DLD1 (cell line): Measurements from ENCODE around the gene JSRP1.

Experiments used
- in situ Hi-C: cut with HindIII; loops from 2 replicates; pipeline ENCODE4 v1.10.0; 2017; ENCODE audit warnings: low sequenced_read_pairs

JSRP1 gene

GRCh38 chr19:2266183-2266993 lies 10.2 kb upstream of the JSRP1 start:
- in situ Hi-C loops, result no loop called here

DNA sequence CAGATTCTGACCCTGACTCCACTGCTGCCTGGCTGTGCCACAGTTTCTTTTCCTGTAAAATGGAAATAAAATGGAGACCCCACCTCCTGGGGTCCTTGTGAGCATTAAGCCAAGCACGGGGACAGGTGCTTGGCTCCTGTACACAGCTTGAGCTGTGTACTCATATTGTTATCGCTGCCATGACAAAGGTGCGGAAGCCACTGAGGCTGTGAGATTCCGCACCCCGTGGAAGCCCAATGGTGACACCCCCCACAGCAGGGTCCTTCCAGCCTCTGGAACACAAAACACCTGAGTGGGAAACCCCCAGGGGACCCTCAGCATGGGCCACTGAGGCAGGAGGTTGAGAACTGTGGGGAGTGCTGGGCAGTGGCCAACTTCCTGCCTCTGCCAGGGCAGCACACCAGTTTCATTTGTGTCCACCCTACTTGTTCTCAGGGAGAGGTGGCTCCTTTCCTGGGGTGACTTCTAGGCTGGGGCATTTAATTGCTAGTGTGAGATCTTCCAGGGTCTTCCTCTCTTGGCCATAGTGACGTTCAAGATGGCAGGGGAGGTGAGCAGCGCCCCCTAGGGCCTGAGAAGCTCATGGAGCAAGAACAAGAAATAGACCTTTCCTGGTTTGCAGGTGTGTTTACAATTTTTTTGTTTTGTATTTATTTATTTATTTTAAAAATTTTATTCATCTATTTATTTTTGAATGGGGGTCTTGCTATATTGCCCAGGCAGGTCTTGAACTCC lies 5.4 kb upstream of the JSRP1 start:
- in situ Hi-C loops, result no loop called here

DNA sequence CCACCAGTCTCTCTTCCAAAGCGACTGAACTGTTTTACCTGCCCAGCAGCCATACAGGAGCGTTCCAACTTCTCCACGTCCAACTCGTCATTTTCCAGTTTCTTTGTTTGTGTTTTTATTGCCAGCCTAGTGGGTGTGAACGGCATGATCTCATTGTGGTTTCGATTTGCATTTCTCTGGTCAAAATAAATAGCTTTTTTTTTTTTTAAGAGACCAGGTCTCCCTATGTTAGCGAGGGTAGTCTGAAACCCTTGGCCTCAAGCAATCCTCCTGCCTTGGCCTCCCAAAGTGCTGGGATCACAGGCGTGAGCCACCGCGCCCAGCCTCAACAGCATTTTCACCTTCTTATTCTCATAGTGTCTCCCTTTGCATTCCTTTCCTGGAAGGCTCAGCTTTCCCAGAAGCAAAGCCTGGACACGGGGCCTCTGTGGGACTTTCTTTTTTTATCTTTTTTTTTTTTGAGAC lies 4.2 kb upstream of the JSRP1 start:
- in situ Hi-C loops, result no loop called here

DNA sequence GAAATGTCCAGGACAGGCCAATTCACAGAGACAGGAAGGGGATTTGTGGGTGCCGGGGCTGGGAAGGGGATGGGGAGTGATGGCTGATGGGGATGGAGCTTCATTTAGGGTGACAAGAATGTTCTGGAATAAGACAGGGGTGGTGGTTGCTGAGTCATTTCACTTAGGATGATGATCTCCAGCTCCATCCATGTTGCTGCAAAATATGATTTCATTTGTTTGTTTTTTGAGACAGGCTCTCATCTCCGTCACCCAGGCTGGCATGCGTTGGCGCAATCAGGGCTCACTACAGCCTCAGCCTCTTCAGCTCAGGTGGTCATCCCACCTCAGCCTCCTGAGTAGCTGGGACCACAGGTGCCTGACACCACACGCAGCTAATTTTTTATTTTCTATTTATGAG lies 3.1 kb upstream of the JSRP1 start:
- in situ Hi-C loops, result no loop called here

- in situ Hi-C loops, result no loop called here
Measured at GRCh38 chr19:2255112-2255845, 938 bp downstream of the JSRP1 start.

- in situ Hi-C loops, result no loop called here
Measured at GRCh38 chr19:2254064-2254872, 1.9 kb downstream of the JSRP1 start.

GRCh38 chr19:2253106-2254063 lies 2.8 kb downstream of the JSRP1 start:
- in situ Hi-C loops, result no loop called here

DNA sequence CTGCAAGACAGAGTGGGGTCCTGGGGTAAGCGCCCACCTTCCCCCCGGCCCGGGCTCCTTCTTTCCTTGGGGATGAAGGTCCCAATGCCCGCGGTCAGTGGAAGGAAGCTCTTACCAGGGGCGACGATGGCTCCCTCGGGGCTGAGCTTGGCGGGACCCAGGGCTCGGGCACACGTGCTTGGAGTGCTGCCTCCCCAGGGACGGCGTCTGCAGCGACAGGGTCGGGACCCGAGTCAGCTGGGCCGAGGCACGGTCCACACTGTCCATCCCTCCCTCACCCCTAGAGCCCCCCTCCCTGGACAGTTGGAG lies 3.5 kb downstream of the JSRP1 start:
- in situ Hi-C loops, result no loop called here

DNA sequence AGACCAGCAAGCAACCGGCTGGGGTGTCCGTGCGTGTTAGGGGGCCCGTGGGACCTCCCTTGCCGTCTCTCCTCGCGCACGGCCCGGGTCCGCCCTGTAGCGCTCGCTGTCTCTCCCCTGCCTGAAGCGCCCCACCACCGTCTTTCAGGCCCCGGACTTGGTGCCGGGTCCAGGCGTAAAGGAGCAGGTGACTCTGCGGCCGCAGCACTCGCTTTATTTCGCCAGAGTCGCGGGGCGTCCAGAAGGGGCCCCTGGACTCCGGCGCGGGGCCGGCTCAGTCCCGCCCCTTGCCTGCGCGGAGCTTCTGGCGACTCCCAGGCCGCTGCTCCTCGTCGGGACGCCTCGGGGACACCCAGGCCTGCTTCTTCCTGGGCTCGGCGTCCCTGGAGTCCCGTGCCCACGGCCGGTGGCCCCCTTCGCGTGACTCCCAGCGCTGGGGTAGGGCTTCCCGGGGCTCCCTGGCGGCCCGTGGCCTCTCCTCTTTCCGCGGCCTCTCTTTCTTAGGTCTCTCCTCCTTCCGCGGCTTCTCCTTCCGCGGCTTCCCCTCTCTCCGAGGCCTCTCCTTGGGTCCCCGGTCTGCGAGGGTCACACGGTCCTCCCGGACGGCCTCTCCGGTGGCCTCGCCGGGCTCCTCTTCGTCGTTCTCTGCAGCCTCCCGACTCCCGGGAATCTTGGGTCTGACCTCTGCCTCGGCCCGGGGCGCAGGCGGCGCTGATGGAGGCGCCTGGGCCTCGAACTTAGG lies 4.0 kb downstream of the JSRP1 start:
- in situ Hi-C loops, result no loop called here

GRCh38 chr19:2251106-2252054 lies 4.8 kb downstream of the JSRP1 start:
- in situ Hi-C loops, result no loop called here

DNA sequence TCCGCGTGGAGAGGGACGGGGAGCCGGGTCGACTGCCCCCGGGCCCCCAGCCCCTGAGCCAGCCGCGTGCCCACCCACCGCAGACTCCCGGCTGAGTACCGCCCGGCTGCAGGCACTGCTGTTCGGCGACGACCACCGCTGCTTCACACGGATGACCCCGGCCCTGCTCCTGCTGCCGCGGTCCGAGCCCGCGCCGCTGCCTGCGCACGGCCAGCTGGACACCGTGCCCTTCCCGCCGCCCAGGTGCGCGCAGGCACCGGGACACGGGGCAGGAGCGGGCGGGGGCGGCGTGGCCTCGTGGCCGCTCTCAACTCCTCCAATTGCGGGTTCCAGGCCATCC lies 5.5 kb downstream of the JSRP1 start:
- in situ Hi-C loops, result no loop called here

DNA sequence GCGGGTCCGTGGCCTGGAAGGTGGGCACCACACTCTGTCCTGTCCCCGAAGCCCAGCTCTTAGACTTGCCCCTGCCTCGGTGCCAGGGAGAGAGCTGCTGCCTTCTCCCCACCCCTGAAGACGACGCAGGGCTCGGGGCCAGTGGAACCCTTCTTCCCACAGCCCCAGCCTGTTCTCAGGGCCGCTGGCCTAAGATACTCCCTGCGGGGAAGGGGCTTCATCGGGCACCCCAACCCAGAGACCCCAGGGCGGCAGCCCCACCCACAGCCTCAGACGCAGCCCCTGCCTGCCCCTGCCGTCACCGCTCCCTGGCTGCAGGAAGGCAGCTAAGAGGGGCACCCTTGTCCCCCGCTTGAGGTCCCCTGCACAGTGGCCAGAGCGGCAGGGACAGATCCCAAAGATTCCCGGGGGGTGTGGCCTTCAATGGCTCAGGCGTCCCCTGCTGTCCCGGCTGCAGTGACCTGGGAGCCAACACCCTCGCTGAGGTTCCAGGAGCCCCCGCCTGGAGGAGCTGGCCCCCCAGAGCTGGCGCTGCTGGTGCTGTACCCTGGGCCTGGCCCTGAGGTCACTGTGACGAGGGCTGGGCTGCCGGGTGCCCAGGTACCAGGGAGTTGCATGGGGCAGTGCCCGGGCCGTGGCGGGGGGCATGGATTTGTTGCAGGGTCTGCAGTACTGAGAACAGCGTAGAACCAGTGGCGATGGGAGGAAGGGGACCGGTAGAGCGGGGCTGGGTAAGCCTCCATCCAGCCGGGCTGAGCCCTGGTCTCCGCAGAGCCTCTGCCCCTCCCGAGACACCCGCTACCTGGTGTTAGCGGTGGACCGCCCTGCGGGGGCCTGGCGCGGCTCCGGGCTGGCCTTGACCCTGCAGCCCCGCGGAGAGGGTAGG lies 6.1 kb downstream of the JSRP1 start:
- in situ Hi-C loops, result no loop called here

- in situ Hi-C loops, result no loop called here
Measured at GRCh38 chr19:2249010-2249866, 7.0 kb downstream of the JSRP1 start, which contains the start of gene AMH. TSS of gene AMH (plus strand) at chr19:2249323. CDS start at chr19:2249333, 10 bp downstream.

- in situ Hi-C loops, result no loop called here
Measured at GRCh38 chr19:2248136-2249009, 7.8 kb downstream of the JSRP1 start.

DNA sequence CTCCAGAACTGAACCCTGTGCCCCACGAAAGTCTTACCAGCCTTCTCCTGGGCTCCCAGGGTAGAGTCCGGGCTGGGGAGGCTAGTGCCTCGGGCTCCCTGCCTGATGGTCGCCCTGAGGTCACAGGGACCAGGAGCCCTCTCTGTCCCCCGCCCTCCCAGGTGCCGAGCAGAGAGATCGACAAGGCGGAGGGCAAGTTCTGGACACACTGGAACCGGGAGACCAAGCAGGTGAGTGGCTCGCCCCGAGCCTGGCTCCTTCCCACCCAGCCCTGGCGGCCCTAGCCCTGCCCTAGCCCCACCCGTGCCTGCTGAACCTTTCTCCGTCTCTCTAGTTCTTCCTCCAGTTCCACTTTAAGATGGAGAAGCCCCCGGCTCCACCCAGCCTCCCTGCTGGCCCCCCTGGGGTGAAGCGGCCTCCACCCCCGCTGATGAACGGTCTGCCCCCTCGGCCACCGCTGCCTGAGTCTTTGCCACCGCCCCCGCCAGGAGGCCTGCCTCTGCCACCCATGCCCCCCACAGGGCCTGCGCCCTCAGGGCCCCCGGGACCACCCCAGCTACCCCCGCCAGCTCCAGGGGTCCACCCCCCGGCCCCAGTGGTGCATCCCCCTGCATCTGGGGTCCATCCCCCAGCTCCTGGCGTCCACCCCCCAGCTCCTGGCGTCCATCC lies 8.7 kb downstream of the JSRP1 start:
- in situ Hi-C loops, result no loop called here
